ENCODE results near the gene SLC26A11.

The SLC26A11 gene

GRCh38 chr17:80187515-80187941 lies 32.7 kb upstream of the SLC26A11 start:
- no peak for DNase-seq (ENCODE audit: low read depth, low spot score)
- no peak overlapping the region for H3K9ac ChIP-seq (ENCODE audit: insufficient read length, low read depth)
- H3K4me1 ChIP-seq (ENCODE audit: insufficient read depth, insufficient read length), result peaks cover 26% of the 10 kb centered on the region
- H3K4me3 ChIP-seq (ENCODE audit: insufficient read length, low read depth), result no peak overlapping the region
- no peaks in the 10 kb centered on the region for H3K36me3 ChIP-seq (ENCODE audit: insufficient read depth, insufficient read length, low read length)
- no peaks in the 10 kb centered on the region for H3K9me3 ChIP-seq (ENCODE audit: insufficient read depth, low read length)
- no peaks in the 10 kb centered on the region for H3K27me3 ChIP-seq (ENCODE audit: insufficient read depth, insufficient read length)
- no peak for TF ChIP-seq SUZ12 (IDR thresholded peaks at IDR 0.05; ENCODE audit: extremely low read depth, insufficient read depth, insufficient read length)
- TF ChIP-seq YY1 (IDR thresholded peaks at IDR 0.05; ENCODE audit: insufficient read depth, insufficient read length), result no peak
- no peak for TF ChIP-seq ZNF274 (IDR thresholded peaks at IDR 0.05; ENCODE audit: low read depth, low read length)

GRCh38 chr17:80189611-80190010 lies 30.6 kb upstream of the SLC26A11 start:
- Histone ChIP-seq H3K36me3 (ENCODE audit: insufficient read depth, insufficient read length, low read length) (no peaks in the 10 kb centered on the region), H3K4me1 (ENCODE audit: insufficient read depth, insufficient read length) (peaks cover 17% of the 10 kb centered on the region), H3K4me3 (ENCODE audit: insufficient read length, low read depth) (no peak overlapping the region), H3K9ac (ENCODE audit: insufficient read length, low read depth) (no peak overlapping the region), H3K9me3 (ENCODE audit: insufficient read depth, low read length) (no peaks in the 10 kb centered on the region), H3K27me3 (ENCODE audit: insufficient read depth, insufficient read length) (no peaks in the 10 kb centered on the region)
- DNase-seq (ENCODE audit: low read depth, low spot score), result no peak
- TF ChIP-seq ZNF274 (IDR thresholded peaks at IDR 0.05; ENCODE audit: low read depth, low read length) (no peak), YY1 (IDR thresholded peaks at IDR 0.05; ENCODE audit: insufficient read depth, insufficient read length) (no peak), SUZ12 (IDR thresholded peaks at IDR 0.05; ENCODE audit: extremely low read depth, insufficient read depth, insufficient read length) (no peak)

GRCh38 chr17:80190716-80191115 lies 29.5 kb upstream of the SLC26A11 start:
- no peak for DNase-seq (ENCODE audit: low read depth, low spot score)
- no peaks in the 10 kb centered on the region for H3K9me3 ChIP-seq (ENCODE audit: insufficient read depth, low read length)
- no peaks in the 10 kb centered on the region for H3K36me3 ChIP-seq (ENCODE audit: insufficient read depth, insufficient read length, low read length)
- TF ChIP-seq SUZ12 (IDR thresholded peaks at IDR 0.05; ENCODE audit: extremely low read depth, insufficient read depth, insufficient read length) (no peak), ZNF274 (IDR thresholded peaks at IDR 0.05; ENCODE audit: low read depth, low read length) (no peak), YY1 (IDR thresholded peaks at IDR 0.05; ENCODE audit: insufficient read depth, insufficient read length) (no peak)
- peaks cover 17% of the 10 kb centered on the region for H3K4me1 ChIP-seq (ENCODE audit: insufficient read depth, insufficient read length)
- H3K9ac ChIP-seq (ENCODE audit: insufficient read length, low read depth), result peak overlapping the region; percentile 12
- no peaks in the 10 kb centered on the region for H3K27me3 ChIP-seq (ENCODE audit: insufficient read depth, insufficient read length)
- H3K4me3 ChIP-seq (ENCODE audit: insufficient read length, low read depth), result no peak overlapping the region

GRCh38 chr17:80191192-80191591 lies 29.0 kb upstream of the SLC26A11 start:
- peaks cover 14% of the 10 kb centered on the region for H3K4me1 ChIP-seq (ENCODE audit: insufficient read depth, insufficient read length)
- no peak overlapping the region for H3K4me3 ChIP-seq (ENCODE audit: insufficient read length, low read depth)
- no peaks in the 10 kb centered on the region for H3K9me3 ChIP-seq (ENCODE audit: insufficient read depth, low read length)
- no peaks in the 10 kb centered on the region for H3K36me3 ChIP-seq (ENCODE audit: insufficient read depth, insufficient read length, low read length)
- TF ChIP-seq YY1 (IDR thresholded peaks at IDR 0.05; ENCODE audit: insufficient read depth, insufficient read length), result no peak
- no peak for TF ChIP-seq SUZ12 (IDR thresholded peaks at IDR 0.05; ENCODE audit: extremely low read depth, insufficient read depth, insufficient read length)
- no peak for TF ChIP-seq ZNF274 (IDR thresholded peaks at IDR 0.05; ENCODE audit: low read depth, low read length)
- no peak for DNase-seq (ENCODE audit: low read depth, low spot score)
- H3K27me3 ChIP-seq (ENCODE audit: insufficient read depth, insufficient read length), result no peaks in the 10 kb centered on the region
- peak overlapping the region; percentile 17 for H3K9ac ChIP-seq (ENCODE audit: insufficient read length, low read depth)

GRCh38 chr17:80191865-80192661 lies 28.2 kb upstream of the SLC26A11 start:
- Histone ChIP-seq H3K4me3 (ENCODE audit: insufficient read length, low read depth) (no peak overlapping the region), H3K4me1 (ENCODE audit: insufficient read depth, insufficient read length) (peaks cover 13% of the 10 kb centered on the region), H3K9me3 (ENCODE audit: insufficient read depth, low read length) (no peaks in the 10 kb centered on the region), H3K36me3 (ENCODE audit: insufficient read depth, insufficient read length, low read length) (no peaks in the 10 kb centered on the region), H3K27me3 (ENCODE audit: insufficient read depth, insufficient read length) (no peaks in the 10 kb centered on the region), H3K9ac (ENCODE audit: insufficient read length, low read depth) (peak overlapping the region; percentile 23)
- TF ChIP-seq YY1 (IDR thresholded peaks at IDR 0.05; ENCODE audit: insufficient read depth, insufficient read length) (no peak), ZNF274 (IDR thresholded peaks at IDR 0.05; ENCODE audit: low read depth, low read length) (no peak), SUZ12 (IDR thresholded peaks at IDR 0.05; ENCODE audit: extremely low read depth, insufficient read depth, insufficient read length) (no peak)
- DNase-seq (ENCODE audit: low read depth, low spot score), result no peak

- H3K4me3 ChIP-seq (ENCODE audit: insufficient read length, low read depth), result no peak overlapping the region
- peaks cover 21% of the 10 kb centered on the region for H3K4me1 ChIP-seq (ENCODE audit: insufficient read depth, insufficient read length)
- TF ChIP-seq SUZ12 (IDR thresholded peaks at IDR 0.05; ENCODE audit: extremely low read depth, insufficient read depth, insufficient read length), result no peak
- no peak for TF ChIP-seq YY1 (IDR thresholded peaks at IDR 0.05; ENCODE audit: insufficient read depth, insufficient read length)
- TF ChIP-seq ZNF274 (IDR thresholded peaks at IDR 0.05; ENCODE audit: low read depth, low read length), result no peak
- no peak for DNase-seq (ENCODE audit: low read depth, low spot score)
- H3K27me3 ChIP-seq (ENCODE audit: insufficient read depth, insufficient read length), result no peaks in the 10 kb centered on the region
- no peaks in the 10 kb centered on the region for H3K9me3 ChIP-seq (ENCODE audit: insufficient read depth, low read length)
- H3K9ac ChIP-seq (ENCODE audit: insufficient read length, low read depth), result no peak overlapping the region
- no peaks in the 10 kb centered on the region for H3K36me3 ChIP-seq (ENCODE audit: insufficient read depth, insufficient read length, low read length)
Observed at GRCh38 chr17:80195141-80195540, 25.1 kb upstream of the SLC26A11 start.

- no peak for TF ChIP-seq YY1 (IDR thresholded peaks at IDR 0.05; ENCODE audit: insufficient read depth, insufficient read length)
- no peak for TF ChIP-seq ZNF274 (IDR thresholded peaks at IDR 0.05; ENCODE audit: low read depth, low read length)
- TF ChIP-seq SUZ12 (IDR thresholded peaks at IDR 0.05; ENCODE audit: extremely low read depth, insufficient read depth, insufficient read length), result no peak
- DNase-seq (ENCODE audit: low read depth, low spot score), result no peak
- no peaks in the 10 kb centered on the region for H3K36me3 ChIP-seq (ENCODE audit: insufficient read depth, insufficient read length, low read length)
Observed at GRCh38 chr17:80195671-80196529, 24.3 kb upstream of the SLC26A11 start.

More at GRCh38 chr17:80195671-80196529, 24.3 kb upstream of the SLC26A11 start:
- Histone ChIP-seq H3K4me1 (ENCODE audit: insufficient read depth, insufficient read length) (peaks cover 21% of the 10 kb centered on the region), H3K9ac (ENCODE audit: insufficient read length, low read depth) (peak overlapping the region; percentile 27), H3K9me3 (ENCODE audit: insufficient read depth, low read length) (no peaks in the 10 kb centered on the region), H3K27me3 (ENCODE audit: insufficient read depth, insufficient read length) (no peaks in the 10 kb centered on the region), H3K4me3 (ENCODE audit: insufficient read length, low read depth) (no peak overlapping the region)

Data from NT2/D1 (cell line).